ENCODE data around the gene B4GALT6. TPM values are rescaled to one million over a fixed set of nuclear protein-coding genes. Genes with fewer than 3 reads are reported as not detected.

B4GALT6 gene
- total RNA-seq, 4 donors from 2014 or later = 1.8 to 3.4 (median 2.2) TPM

GRCh38 chr18:31630549-31630948 is 53.8 kb downstream of the B4GALT6 start:
- Histone ChIP-seq H3K27me3 (no peaks in the 10 kb centered on the region), H3K4me1 (no peaks in the 10 kb centered on the region), H3K9me3 (no peaks in the 10 kb centered on the region), H3K4me3 (no peak overlapping the region), H3K27ac (no peak overlapping the region), H3K36me3 (no peaks in the 10 kb centered on the region)
- no peak for DNase-seq (ENCODE audit: low spot score in 2 of 2)
- 93% methylated on average over 4 of the region's 4 CpGs for WGBS
- no peak for TF ChIP-seq POLR2A (IDR thresholded peaks at IDR 0.05)
- no peak for TF ChIP-seq EP300 (IDR thresholded peaks at IDR 0.05)
- TF ChIP-seq POLR2AphosphoS5 (IDR thresholded peaks at IDR 0.05) = no peak
- TF ChIP-seq, protein P1, sequence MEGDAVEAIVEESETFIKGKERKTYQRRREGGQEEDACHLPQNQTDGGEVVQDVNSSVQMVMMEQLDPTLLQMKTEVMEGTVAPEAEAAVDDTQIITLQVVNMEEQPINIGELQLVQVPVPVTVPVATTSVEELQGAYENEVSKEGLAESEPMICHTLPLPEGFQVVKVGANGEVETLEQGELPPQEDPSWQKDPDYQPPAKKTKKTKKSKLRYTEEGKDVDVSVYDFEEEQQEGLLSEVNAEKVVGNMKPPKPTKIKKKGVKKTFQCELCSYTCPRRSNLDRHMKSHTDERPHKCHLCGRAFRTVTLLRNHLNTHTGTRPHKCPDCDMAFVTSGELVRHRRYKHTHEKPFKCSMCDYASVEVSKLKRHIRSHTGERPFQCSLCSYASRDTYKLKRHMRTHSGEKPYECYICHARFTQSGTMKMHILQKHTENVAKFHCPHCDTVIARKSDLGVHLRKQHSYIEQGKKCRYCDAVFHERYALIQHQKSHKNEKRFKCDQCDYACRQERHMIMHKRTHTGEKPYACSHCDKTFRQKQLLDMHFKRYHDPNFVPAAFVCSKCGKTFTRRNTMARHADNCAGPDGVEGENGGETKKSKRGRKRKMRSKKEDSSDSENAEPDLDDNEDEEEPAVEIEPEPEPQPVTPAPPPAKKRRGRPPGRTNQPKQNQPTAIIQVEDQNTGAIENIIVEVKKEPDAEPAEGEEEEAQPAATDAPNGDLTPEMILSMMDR (IDR thresholded peaks at IDR 0.05) = no peak

- DNase-seq (ENCODE audit: low spot score in 2 of 2) = no peak
- TF ChIP-seq EP300 (IDR thresholded peaks at IDR 0.05) (no peak), POLR2AphosphoS5 (IDR thresholded peaks at IDR 0.05) (no peak), POLR2A (IDR thresholded peaks at IDR 0.05) (no peak)
- TF ChIP-seq, protein P1 (IDR thresholded peaks at IDR 0.05) = no peak
- no peak overlapping the region for H3K4me3 ChIP-seq
- H3K27ac ChIP-seq = no peak overlapping the region
- no peaks in the 10 kb centered on the region for H3K27me3 ChIP-seq
- WGBS = 93% methylated on average over 6 of the region's 6 CpGs
- no peaks in the 10 kb centered on the region for H3K4me1 ChIP-seq
- H3K9me3 ChIP-seq = no peaks in the 10 kb centered on the region
- no peaks in the 10 kb centered on the region for H3K36me3 ChIP-seq
These were observed 58.0 kb downstream of the B4GALT6 start for GRCh38 chr18:31626409-31626808.

DNA sequence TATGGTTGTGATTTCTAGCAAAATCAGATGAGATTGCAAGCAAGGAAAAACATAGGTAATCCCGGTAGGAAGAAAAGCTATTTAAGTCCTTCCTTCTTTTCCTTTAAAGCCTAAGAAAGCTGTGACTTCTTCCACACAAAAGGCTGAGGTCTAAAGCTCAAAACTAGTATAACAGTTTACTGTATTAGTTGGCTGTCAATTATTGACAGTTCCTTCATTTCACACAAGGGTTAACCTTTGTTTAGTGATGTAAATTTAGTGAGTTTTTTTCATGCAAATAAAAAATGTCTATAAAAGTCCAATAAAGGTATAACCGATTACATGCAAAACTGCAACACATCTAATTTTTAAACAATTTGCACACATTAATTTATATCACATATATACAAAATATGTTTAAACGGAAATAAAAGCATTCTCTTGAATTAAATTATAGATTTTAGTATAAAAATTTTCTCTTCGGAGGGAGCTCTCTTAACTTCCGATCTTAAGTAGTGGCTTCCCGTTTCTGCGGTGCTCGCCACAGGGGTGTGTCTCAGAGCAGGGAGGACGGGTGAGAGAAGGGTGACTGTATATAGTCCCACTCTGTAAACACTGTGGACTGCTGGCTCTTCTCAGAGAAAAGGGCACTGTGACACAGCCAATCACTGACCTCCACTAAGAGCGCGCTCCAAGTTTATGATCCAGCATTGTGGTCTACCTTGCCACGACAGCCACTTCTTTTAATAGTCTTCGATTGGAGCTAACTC is 59.3 kb downstream of the B4GALT6 start:
- no peak overlapping the region for H3K27ac ChIP-seq
- DNase-seq (ENCODE audit: low spot score in 2 of 2) = no peak
- no peaks in the 10 kb centered on the region for H3K36me3 ChIP-seq
- H3K4me1 ChIP-seq = no peaks in the 10 kb centered on the region
- no peak overlapping the region for H3K4me3 ChIP-seq
- 87% methylated on average over 13 of the region's 13 CpGs for WGBS
- no peaks in the 10 kb centered on the region for H3K9me3 ChIP-seq
- no peaks in the 10 kb centered on the region for H3K27me3 ChIP-seq
- TF ChIP-seq POLR2AphosphoS5 (IDR thresholded peaks at IDR 0.05) (no peak), POLR2A (IDR thresholded peaks at IDR 0.05) (no peak), EP300 (IDR thresholded peaks at IDR 0.05) (no peak)
- TF ChIP-seq, protein P1 (IDR thresholded peaks at IDR 0.05) = no peak

DNA sequence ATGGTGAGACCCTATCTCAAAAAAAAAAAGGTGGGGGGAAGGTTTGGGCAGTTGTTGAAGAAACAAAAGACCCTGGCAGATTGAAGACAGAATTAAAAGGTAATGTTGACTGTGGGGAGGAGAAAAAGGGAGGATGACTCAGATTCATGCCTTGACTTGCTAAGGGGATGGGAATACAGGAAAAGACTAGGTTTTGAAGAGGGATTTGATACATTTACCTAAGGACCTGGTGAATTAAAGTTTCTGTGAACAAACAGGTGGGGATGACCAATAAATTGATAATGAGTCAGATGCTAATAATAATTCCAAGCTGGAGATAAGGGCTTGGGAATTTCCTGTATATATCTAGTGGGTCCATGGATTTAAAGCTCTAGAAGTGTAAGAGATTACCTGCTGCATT is 65.1 kb downstream of the B4GALT6 start:
- H3K27me3 ChIP-seq = no peaks in the 10 kb centered on the region
- no peaks in the 10 kb centered on the region for H3K9me3 ChIP-seq
- H3K4me3 ChIP-seq = no peak overlapping the region
- no peaks in the 10 kb centered on the region for H3K4me1 ChIP-seq
- no peaks in the 10 kb centered on the region for H3K36me3 ChIP-seq
- no peak for DNase-seq (ENCODE audit: low spot score in 2 of 2)
- TF ChIP-seq, protein P1 (IDR thresholded peaks at IDR 0.05) = no peak
- TF ChIP-seq POLR2AphosphoS5 (IDR thresholded peaks at IDR 0.05) (no peak), POLR2A (IDR thresholded peaks at IDR 0.05) (no peak), EP300 (IDR thresholded peaks at IDR 0.05) (no peak)
- no peak overlapping the region for H3K27ac ChIP-seq

GRCh38 chr18:31618801-31619200 is 65.6 kb downstream of the B4GALT6 start:
- no peak overlapping the region for H3K27ac ChIP-seq
- H3K27me3 ChIP-seq = no peaks in the 10 kb centered on the region
- no peaks in the 10 kb centered on the region for H3K4me1 ChIP-seq
- TF ChIP-seq POLR2A (IDR thresholded peaks at IDR 0.05) (no peak), POLR2AphosphoS5 (IDR thresholded peaks at IDR 0.05) (no peak), EP300 (IDR thresholded peaks at IDR 0.05) (no peak)
- TF ChIP-seq, protein P1 (IDR thresholded peaks at IDR 0.05) = no peak
- 96% methylated on average over 5 of the region's 5 CpGs for WGBS
- no peak overlapping the region for H3K4me3 ChIP-seq
- DNase-seq (ENCODE audit: low spot score in 2 of 2) = no peak
- H3K36me3 ChIP-seq = no peaks in the 10 kb centered on the region
- no peaks in the 10 kb centered on the region for H3K9me3 ChIP-seq

All from suprapubic skin (tissue), 4 donors.